RWPE2 (cell line): ENCODE results near the gene SCUBE3.

Experiments
- ATAC-seq: fragments of 200-7000 bp; cut with Tn5 transposase; 3 replicates; pipeline ENCODE4 v1.9.1; 2021; ENCODE audit warnings: low read depth
- DNase-seq: peaks from one replicate; pipeline ENCODE4 v3.0.0-alpha.2; 2020; ENCODE audit warnings: low spot score
- H3K27ac ChIP-seq: fragments of 450-650 bp; 2 replicates; pipeline ENCODE4 v1.5.1; 2017; ENCODE audit warnings: mild to moderate bottlenecking; ENCODE audit not compliant: poor library complexity, severe bottlenecking
- H3K27me3 ChIP-seq: fragments of 250-450 bp; sonication (Bioruptor Pico); 2 replicates; pipeline ENCODE4 v1.5.1; 2021; ENCODE audit warnings: mild to moderate bottlenecking, moderate library complexity; ENCODE audit not compliant: insufficient read depth, poor library complexity, severe bottlenecking
- H3K36me3 ChIP-seq: fragments of 250-450 bp; sonication (Bioruptor Pico); 2 replicates; pipeline ENCODE4 v1.5.1; 2020; ENCODE audit warnings: low read depth, mild to moderate bottlenecking, moderate library complexity
- H3K4me1 ChIP-seq: fragments of 250-450 bp; sonication (Bioruptor Pico); 2 replicates; pipeline ENCODE4 v1.5.1; 2021; ENCODE audit warnings: mild to moderate bottlenecking, moderate library complexity; ENCODE audit not compliant: insufficient read depth, poor library complexity, severe bottlenecking
- H3K4me3 ChIP-seq: fragments of 250-450 bp; sonication (Bioruptor Pico); 2 replicates; pipeline ENCODE4 v1.5.1; 2021; ENCODE audit warnings: mild to moderate bottlenecking, moderate library complexity; ENCODE audit not compliant: severe bottlenecking
- H3K9me3 ChIP-seq: fragments of 250-450 bp; sonication (Bioruptor Pico); 2 replicates; pipeline ENCODE4 v1.5.1; 2021; ENCODE audit warnings: mild to moderate bottlenecking, moderate library complexity; ENCODE audit not compliant: severe bottlenecking
- CTCF ChIP-seq: fragments of 450-650 bp; IDR thresholded peaks from one replicate; pipeline ENCODE4 v1.5.1; 2017; ENCODE audit warnings: mild to moderate bottlenecking, moderate library complexity; ENCODE audit not compliant: poor library complexity, severe bottlenecking

SCUBE3 gene

DNA sequence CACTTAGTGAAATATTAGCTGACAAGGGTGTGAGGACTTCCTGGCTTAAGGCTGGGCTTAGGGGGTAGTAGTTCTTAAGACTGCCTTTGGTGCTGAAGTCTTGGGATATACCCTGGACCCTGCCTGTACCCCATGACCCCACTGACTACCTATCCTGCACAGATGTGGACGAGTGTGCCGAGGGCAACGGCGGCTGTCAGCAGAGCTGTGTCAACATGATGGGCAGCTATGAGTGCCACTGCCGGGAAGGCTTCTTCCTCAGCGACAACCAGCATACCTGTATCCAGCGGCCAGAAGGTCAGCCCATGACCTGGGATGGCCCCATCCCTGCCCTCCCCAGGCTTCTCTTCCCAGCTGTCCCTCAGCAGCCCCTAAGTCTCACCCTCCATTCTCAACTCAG is 17.8 kb downstream of the SCUBE3 start:
- H3K4me3 ChIP-seq: no peak overlapping the region
- no peaks in the 10 kb centered on the region for H3K9me3 ChIP-seq
- H3K27ac ChIP-seq: no peak overlapping the region
- DNase-seq: no peak
- no peak for ATAC-seq
- no peaks in the 10 kb centered on the region for H3K27me3 ChIP-seq
- no peaks in the 10 kb centered on the region for H3K4me1 ChIP-seq
- no peaks in the 10 kb centered on the region for H3K36me3 ChIP-seq
- no peak for TF ChIP-seq CTCF

- ATAC-seq (no peak), DNase-seq (no peak)
- H3K4me1 ChIP-seq: no peaks in the 10 kb centered on the region
- no peak overlapping the region for H3K27ac ChIP-seq
- no peaks in the 10 kb centered on the region for H3K9me3 ChIP-seq
- no peak overlapping the region for H3K4me3 ChIP-seq
- no peak for TF ChIP-seq CTCF
- no peaks in the 10 kb centered on the region for H3K36me3 ChIP-seq
- H3K27me3 ChIP-seq: no peaks in the 10 kb centered on the region
Measured at GRCh38 chr6:35234901-35235300, 21.1 kb downstream of the SCUBE3 start.

DNA sequence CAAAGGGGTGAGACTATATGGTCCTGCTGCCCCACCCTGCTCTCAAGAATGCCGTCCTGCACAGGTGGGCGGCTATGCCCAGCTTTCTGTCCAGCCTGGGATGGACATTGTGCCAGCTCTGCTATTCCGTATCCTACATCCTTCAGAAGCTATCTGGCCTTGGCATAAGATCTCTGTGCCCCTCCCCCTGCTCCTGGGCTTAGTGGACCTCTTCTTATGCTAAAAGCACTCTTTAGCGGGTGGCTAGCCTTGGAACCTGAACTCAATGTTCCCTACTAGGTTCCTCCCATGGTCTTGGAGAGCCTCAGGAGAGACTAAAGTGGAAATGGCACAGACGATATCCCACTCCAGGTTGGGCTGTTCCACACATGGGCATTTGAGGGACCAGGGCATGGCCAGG is 22.5 kb downstream of the SCUBE3 start:
- Histone ChIP-seq H3K27me3 (no peaks in the 10 kb centered on the region), H3K4me3 (no peak overlapping the region), H3K9me3 (no peaks in the 10 kb centered on the region), H3K4me1 (no peaks in the 10 kb centered on the region), H3K27ac (no peak overlapping the region), H3K36me3 (no peaks in the 10 kb centered on the region)
- TF ChIP-seq CTCF: no peak
- ATAC-seq (no peak), DNase-seq (no peak)

GRCh38 chr6:35237476-35237875 is 23.7 kb downstream of the SCUBE3 start:
- no peaks in the 10 kb centered on the region for H3K9me3 ChIP-seq
- no peaks in the 10 kb centered on the region for H3K27me3 ChIP-seq
- no peak for TF ChIP-seq CTCF
- ATAC-seq: no peak
- H3K36me3 ChIP-seq: no peaks in the 10 kb centered on the region
- H3K27ac ChIP-seq: no peak overlapping the region
- no peak for DNase-seq
- H3K4me3 ChIP-seq: no peak overlapping the region
- H3K4me1 ChIP-seq: no peaks in the 10 kb centered on the region

DNA sequence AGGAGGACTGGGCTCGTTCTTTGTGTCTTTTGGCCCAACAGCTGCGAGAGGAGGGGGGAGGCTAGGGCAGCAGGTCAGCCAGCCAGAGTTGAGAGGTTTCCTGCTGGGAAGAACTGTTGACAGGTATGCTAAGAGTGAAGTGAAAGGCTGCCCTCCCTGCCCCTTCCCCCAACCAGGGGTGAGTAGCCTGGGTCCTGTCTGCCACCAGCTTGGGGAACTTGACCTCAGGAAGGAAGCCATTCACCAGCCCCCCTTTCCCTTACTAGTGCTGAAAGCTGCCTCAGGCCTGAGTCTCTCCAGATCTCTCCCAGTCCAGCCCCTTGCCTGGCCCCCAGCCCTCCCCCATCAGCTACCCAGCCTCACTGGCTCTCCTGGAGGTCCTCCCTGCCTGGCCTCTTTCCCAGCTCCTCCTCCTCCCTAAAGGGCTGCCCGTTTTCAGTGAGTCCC is 25.1 kb downstream of the SCUBE3 start:
- Histone ChIP-seq H3K4me1 (no peaks in the 10 kb centered on the region), H3K9me3 (no peaks in the 10 kb centered on the region), H3K36me3 (no peaks in the 10 kb centered on the region), H3K27me3 (no peaks in the 10 kb centered on the region), H3K27ac (no peak overlapping the region), H3K4me3 (no peak overlapping the region)
- no peak for TF ChIP-seq CTCF
- ATAC-seq (no peak), DNase-seq (no peak)
